GM12872 (cell line): ENCODE measurements around the gene PRKN.

Experiments used
- CTCF ChIP-seq: IDR thresholded peaks from 3 replicates; pipeline ENCODE4 v1.5.1; 2011; ENCODE audit warnings: low read depth, mild to moderate bottlenecking, low read length, moderate library complexity; ENCODE audit not compliant: insufficient read depth

Gene PRKN

GRCh38 chr6:161389756-161390155 lies 1337.8 kb downstream of the PRKN start:
- TF ChIP-seq CTCF: no peak

- no peak for TF ChIP-seq CTCF
Observed at GRCh38 chr6:161383951-161384350, 1343.6 kb downstream of the PRKN start.

- no peak for TF ChIP-seq CTCF
Observed at GRCh38 chr6:161379834-161380582, 1347.6 kb downstream of the PRKN start.

GRCh38 chr6:161378115-161378514 lies 1349.5 kb downstream of the PRKN start:
- no peak for TF ChIP-seq CTCF

- TF ChIP-seq CTCF: no peak
Observed at GRCh38 chr6:161377116-161377515, 1350.5 kb downstream of the PRKN start.

GRCh38 chr6:161376367-161376766 lies 1351.2 kb downstream of the PRKN start:
- TF ChIP-seq CTCF: no peak

- peak; percentile 30; the same call in 1 of the 3 replicates for TF ChIP-seq CTCF
Observed at GRCh38 chr6:161374971-161375873, 1352.3 kb downstream of the PRKN start.
